GM19238 (cell line): Measurements from ENCODE around the gene CNTN1.
"Not testable (repeated sequence)": the region's sequence is repeated elsewhere in the genome, so short reads cannot be mapped to it uniquely, and the experiment has no call there.

Source experiments
- DNase-seq: peaks from one replicate; pipeline ENCODE4 v3.0.0; 2011; ENCODE audit warnings: low spot score; ENCODE audit not compliant: insufficient read length

CNTN1 gene

GRCh38 chr12:40697566-40698259 lies 5.5 kb downstream of the CNTN1 start:
- DNase-seq: no peak

DNA sequence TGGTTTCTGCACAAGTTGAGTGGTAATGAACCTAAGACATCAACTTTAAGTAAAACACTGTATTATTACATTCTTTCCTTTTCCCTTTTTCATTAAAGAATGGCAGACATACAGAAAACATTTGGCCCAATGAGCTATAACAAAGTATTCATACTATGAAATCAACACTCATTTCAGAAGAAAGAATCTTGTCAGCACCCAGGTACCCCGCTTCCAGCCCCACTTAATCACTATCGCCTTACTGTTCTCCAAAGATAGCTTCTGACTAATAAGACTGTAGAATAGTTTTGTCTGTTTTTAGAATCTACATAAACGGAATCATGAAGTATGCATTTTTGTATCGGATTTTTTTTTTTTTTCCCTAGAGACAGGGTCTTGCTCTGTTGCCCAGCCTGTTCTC lies 9.5 kb downstream of the CNTN1 start:
- no peak for DNase-seq

- no peak for DNase-seq
These were observed 18.9 kb downstream of the CNTN1 start for GRCh38 chr12:40711121-40711520.

- no peak for DNase-seq
These were observed 22.4 kb downstream of the CNTN1 start for GRCh38 chr12:40714636-40715035.

- DNase-seq: no peak
These were observed 23.8 kb downstream of the CNTN1 start for GRCh38 chr12:40716037-40716436.

GRCh38 chr12:40717576-40717975 lies 25.3 kb downstream of the CNTN1 start:
- no peak for DNase-seq

DNA sequence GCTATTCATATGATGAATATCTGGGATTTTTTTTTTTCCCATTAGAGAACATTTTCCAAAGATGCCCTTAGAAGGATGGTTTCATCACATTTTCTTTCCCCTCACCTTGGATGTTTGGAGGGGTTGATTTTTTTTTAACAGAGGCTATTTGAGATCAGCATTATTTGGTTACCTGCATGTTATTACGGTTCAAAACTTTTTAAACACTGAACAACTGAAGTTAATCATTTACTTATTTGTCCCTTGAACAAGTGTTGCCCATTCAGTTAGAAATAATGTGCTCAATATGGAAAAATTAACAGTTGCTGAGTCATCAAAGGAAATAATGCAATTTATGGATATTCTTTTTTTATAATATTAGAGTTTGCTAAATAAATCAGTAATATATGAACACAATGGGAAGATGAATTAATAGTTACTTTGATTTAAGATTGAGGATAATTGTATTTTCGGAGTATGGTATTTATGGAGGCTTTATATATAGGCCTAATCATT lies 26.7 kb downstream of the CNTN1 start:
- no peak for DNase-seq

DNA sequence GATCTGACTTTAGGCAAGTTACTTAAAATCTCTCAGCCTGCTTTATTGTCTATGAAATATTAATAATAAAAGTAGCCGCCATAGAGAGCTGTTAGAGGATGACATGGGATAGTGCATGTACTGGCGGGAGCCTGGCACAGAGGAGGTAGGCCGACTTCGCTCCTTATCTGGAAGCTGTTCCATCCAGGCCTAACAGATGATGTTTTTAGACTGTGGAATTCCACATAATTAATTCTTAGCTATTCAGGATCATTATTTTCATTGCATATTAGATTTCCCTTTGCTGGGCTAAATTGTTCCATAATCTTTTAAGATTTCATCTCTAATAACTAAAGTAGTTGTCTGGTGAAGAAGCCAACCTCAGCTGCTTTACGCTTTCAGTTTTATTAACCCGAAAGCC lies 30.8 kb downstream of the CNTN1 start:
- DNase-seq: no peak

- DNase-seq: no peak
These were observed 34.1 kb downstream of the CNTN1 start for GRCh38 chr12:40726366-40726765.

DNA sequence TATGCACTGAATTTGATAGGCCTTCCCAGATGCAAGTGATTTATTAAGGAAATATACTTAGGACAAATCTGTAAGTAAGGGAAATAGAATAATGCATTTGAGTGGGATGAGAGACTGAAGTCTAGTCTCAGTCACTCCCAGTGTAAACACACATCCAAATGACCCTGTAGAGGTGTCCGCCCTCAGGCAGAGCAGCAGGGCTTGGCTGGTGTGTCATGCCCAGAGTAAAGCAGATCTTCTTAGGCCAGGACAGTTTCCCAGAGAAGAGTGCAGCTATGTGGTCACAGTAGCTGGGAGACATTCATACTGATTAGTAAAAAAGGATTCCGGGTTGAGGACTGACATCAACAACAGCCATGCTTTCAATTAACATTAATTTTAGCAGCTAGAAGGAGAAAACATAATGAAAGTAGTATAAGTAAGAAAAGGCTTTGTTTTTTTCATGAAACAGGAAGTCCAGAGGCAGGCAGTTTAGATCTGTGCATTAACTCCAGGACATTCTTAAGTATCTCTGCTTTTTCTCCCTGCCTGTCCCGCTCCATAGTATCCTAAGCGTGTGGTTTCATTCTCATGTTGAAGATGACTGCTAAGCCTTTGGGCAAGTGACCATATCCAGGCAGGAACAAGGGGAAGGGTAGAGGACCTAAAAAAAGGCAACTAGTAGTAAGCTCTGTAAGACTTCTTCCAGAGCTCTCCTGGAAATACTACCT lies 35.7 kb downstream of the CNTN1 start:
- DNase-seq: no peak

- DNase-seq: no peak
These were observed 38.0 kb downstream of the CNTN1 start for GRCh38 chr12:40730281-40730680.

GRCh38 chr12:40733871-40734270 lies 41.6 kb downstream of the CNTN1 start:
- no peak for DNase-seq

GRCh38 chr12:40734276-40734675 lies 42.0 kb downstream of the CNTN1 start:
- no peak for DNase-seq

GRCh38 chr12:40735551-40736230 lies 43.5 kb downstream of the CNTN1 start:
- DNase-seq: no peak

DNA sequence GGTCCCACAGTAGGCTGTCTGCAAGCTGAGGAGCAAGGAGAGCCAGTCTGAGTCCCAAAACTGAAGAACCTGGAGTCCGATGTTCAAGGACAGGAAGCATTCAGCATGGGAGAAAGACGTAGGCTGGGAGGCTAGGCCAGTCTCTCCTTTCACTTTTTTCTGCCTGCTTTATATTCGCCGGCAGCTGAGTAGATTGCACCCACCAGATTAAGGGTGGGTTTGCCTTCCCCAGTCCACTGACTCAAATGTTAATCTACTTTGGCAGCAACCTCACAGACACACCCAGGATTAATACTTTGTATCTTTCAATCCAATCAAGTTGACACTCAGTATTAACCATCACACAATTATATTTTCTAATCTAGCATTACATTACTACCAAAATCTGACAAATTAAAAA lies 45.2 kb downstream of the CNTN1 start:
- not testable (repeated sequence) for DNase-seq

GRCh38 chr12:40738856-40739255 lies 46.6 kb downstream of the CNTN1 start:
- DNase-seq: no peak

- no peak for DNase-seq
These were observed 49.8 kb downstream of the CNTN1 start for GRCh38 chr12:40742041-40742440.

DNA sequence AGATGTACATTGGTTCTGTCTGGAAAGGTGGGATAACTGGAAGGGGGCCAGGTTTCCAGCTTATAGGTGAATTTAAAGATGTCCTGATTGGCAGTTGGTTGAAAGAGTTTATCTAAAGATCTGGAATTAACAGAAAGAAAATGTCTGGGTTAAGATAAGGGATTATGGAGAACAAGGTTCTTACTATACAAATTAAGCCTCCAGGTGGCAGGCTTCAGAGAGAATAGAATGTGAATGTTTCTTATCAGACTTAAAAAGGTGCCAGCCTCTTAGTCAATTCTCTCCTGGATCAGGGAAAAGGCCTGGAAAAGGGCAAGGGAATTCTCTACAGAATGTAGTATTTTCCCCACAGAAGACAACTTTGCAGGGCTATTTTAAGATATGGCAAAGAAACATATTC lies 53.1 kb downstream of the CNTN1 start:
- DNase-seq: no peak

DNA sequence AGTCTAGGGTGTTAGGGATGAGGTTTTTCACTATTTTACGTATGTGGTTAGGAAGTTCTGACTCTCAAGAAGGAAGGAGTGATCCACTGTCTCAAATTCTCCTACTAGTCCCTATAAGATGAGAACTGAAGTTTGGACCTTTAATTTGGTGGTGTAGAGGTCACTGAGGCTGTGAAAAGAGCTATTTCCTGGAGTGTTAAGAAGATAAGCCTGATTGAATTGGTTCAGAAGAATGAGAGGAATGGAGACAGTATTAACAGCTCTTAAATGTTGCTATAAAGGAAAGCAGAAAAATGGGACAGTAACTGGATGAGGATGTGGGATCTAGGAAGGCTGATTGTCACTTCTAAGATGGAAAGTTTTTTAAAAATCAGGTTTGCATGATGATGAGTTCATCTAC lies 57.6 kb downstream of the CNTN1 start:
- no peak for DNase-seq

- no peak for DNase-seq
These were observed 59.8 kb downstream of the CNTN1 start for GRCh38 chr12:40752011-40752410.

DNA sequence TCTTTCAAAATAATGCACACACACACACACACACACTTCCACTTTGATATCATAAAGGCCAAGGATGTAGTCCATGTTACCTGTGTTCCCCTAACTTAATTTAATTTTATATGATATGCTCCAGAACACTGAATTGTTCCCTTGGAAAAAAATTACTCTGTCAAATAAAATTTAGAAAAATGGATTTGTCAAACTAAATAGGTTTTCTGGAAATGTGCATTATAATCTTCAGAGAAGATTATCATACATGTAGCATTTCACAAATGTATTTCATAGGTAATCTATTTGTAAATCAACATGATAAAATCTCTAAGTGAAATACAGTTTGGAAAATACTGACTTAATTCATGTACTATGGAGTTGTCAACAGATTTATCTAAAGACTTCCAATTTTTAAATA lies 68.6 kb downstream of the CNTN1 start:
- DNase-seq: no peak

- DNase-seq: no peak
These were observed 69.8 kb downstream of the CNTN1 start for GRCh38 chr12:40762072-40762471.
